GM19452 (cell line): ENCODE data around the gene DKKL1.
A peak's percentile ranks its signal among the peaks of the same experiment; 100 is the strongest.

Experiments
- ATAC-seq: cut with Tn5 transposase; IDR thresholded peaks from one replicate; pipeline ENCODE4 v1.9.1; 2021; ENCODE audit not compliant: unreplicated experiment

The DKKL1 gene

GRCh38 chr19:49337267-49338022 is 26.2 kb upstream of the DKKL1 start:
- no peak for ATAC-seq

- no peak for ATAC-seq
These were observed 25.5 kb upstream of the DKKL1 start for GRCh38 chr19:49338023-49338677.

GRCh38 chr19:49338691-49339300 is 24.9 kb upstream of the DKKL1 start:
- ATAC-seq: no peak

- no peak for ATAC-seq
These were observed 24.2 kb upstream of the DKKL1 start for GRCh38 chr19:49339301-49340068.

- peak; percentile 61 for ATAC-seq
These were observed 23.4 kb upstream of the DKKL1 start for GRCh38 chr19:49340069-49340864.

- ATAC-seq: no peak
These were observed 22.6 kb upstream of the DKKL1 start for GRCh38 chr19:49340865-49341718.

- ATAC-seq: no peak
These were observed 21.4 kb upstream of the DKKL1 start for GRCh38 chr19:49342291-49342721.

GRCh38 chr19:49343123-49343522 is 20.6 kb upstream of the DKKL1 start:
- no peak for ATAC-seq

- ATAC-seq: no peak
These were observed 18.9 kb upstream of the DKKL1 start for GRCh38 chr19:49344505-49345423.

GRCh38 chr19:49347191-49347590 is 16.5 kb upstream of the DKKL1 start:
- no peak for ATAC-seq

- no peak for ATAC-seq
These were observed 15.8 kb upstream of the DKKL1 start for GRCh38 chr19:49347835-49348234.

- ATAC-seq: no peak
These were observed 15.1 kb upstream of the DKKL1 start for GRCh38 chr19:49348305-49349189.

- ATAC-seq: no peak
These were observed 14.1 kb upstream of the DKKL1 start for GRCh38 chr19:49349567-49349966.

GRCh38 chr19:49355909-49356353 is 7.7 kb upstream of the DKKL1 start:
- ATAC-seq: no peak

GRCh38 chr19:49356382-49356781 is 7.3 kb upstream of the DKKL1 start:
- ATAC-seq: no peak

- no peak for ATAC-seq
These were observed 6.5 kb upstream of the DKKL1 start for GRCh38 chr19:49357186-49357585.
